Renal cortical epithelial cell (primary cell): Measurements from ENCODE around the gene RPP25L. TPM values are rescaled to one million over a fixed set of nuclear protein-coding genes. Genes with fewer than 3 reads are reported as not detected.

Experiments used
- DNase-seq: peaks from one replicate; pipeline ENCODE4 v3.0.0-alpha.2; 2011; ENCODE audit warnings: low read depth
- total RNA-seq: library from RNA; depleted of rRNA; stranded (reverse); fragments of >200 nt; gene quantifications from 2 replicates; pipeline ENCODE4 v1.2.3, GENCODE V29; 2014

RPP25L gene
- total RNA-seq, 1 donor from 2014 or later, result 14.9 TPM

DNA sequence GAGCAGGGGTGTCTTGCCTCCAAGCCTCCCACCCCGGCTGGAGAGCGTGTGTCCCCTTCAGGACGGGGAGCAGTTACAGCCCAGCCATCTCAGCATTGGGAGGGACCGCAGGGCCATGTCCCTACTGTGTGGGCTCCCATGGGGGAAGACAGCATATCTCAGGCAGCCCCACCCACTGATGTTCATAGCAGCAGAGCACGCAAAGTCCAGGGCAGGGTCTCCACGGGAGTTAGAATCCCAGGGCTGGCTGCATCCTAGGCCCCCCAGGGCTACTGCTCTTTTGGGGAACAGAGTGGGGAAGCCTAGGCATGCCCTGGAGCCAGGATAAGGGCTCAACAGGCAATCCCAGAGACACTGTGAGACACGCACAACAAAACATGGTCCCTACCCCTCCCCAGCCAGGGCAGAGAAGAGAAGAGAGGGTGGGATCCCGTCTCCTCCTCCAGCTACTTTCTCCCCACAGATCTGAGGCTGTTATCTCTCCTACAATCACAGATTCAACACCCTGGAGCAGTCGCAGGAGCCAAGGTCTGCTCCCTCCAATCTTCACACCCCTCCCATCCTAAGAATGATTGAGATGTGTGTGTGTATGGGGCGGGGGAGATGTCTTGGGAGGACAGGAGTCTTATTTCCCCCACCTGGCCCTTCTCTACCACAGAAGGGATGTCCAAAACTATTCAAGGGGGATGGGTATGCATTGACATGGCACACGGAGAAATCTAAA is 25.8 kb downstream of the RPP25L start:
- no peak for DNase-seq

DNA sequence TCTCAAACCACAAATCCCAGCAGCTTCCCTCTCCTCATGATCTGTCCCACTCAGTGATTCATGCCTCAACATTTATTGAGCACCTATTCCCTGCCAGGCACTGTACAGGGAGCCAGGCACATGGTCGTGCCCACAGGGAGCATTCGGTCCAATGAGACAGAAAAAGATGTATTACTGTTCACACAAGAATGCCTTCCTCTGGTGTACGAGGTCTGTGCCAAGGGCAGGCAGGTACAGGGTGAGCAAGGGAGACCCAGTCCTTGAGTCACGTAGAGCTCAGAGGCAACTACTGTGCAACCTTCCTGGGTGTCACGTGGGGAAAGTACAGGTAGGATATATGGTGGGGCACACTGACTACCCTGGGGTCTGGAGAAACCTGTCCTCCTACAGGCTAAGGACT is 26.9 kb downstream of the RPP25L start:
- DNase-seq, result no peak

DNA sequence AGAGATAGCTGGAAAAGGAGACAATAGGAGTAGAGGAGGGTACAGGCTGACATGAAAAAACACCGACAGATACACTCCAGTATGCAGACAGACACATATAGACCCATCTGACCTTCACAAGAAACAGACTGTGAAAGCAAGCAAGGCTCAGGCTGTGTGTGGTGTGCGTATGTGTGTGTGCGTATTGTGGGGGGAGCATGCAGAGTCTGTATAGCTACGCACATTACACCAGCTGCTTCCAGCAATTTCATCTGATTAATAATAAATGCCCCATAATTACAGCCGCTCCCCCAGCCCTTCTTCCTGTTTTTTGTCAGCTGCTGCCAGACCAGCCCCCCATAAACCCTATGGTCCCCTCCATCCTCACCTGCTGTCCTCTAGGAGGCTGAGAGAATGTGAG is 29.1 kb downstream of the RPP25L start:
- no peak for DNase-seq

DNA sequence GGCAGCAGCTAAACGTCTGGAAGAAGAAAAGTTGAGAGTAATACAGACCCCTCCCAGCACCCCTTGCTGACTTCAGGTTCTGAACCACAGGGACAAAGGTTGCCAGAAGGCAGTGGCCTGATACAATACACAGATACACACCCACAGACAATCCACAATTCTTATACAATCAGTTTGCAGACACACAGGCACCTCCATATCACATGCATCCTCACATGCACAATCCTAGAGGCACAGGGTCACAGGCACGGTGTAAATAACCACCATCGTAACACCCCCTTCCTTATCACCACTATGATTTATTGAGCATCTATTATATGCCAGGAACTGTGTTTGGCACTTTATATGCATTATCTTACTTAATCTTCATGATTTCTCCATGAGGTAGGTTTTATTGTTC is 30.6 kb downstream of the RPP25L start:
- no peak for DNase-seq

GRCh38 chr9:34580358-34580757 is 31.5 kb downstream of the RPP25L start:
- DNase-seq, result no peak

- no peak for DNase-seq
Observed at GRCh38 chr9:34579808-34580163, 32.1 kb downstream of the RPP25L start.

GRCh38 chr9:34579104-34579807 is 32.6 kb downstream of the RPP25L start:
- DNase-seq, result no peak

- peak; percentile 15 for DNase-seq
Observed at GRCh38 chr9:34578241-34579103, 33.4 kb downstream of the RPP25L start.

- no peak for DNase-seq
Observed at GRCh38 chr9:34577400-34578240, 34.3 kb downstream of the RPP25L start.

DNA sequence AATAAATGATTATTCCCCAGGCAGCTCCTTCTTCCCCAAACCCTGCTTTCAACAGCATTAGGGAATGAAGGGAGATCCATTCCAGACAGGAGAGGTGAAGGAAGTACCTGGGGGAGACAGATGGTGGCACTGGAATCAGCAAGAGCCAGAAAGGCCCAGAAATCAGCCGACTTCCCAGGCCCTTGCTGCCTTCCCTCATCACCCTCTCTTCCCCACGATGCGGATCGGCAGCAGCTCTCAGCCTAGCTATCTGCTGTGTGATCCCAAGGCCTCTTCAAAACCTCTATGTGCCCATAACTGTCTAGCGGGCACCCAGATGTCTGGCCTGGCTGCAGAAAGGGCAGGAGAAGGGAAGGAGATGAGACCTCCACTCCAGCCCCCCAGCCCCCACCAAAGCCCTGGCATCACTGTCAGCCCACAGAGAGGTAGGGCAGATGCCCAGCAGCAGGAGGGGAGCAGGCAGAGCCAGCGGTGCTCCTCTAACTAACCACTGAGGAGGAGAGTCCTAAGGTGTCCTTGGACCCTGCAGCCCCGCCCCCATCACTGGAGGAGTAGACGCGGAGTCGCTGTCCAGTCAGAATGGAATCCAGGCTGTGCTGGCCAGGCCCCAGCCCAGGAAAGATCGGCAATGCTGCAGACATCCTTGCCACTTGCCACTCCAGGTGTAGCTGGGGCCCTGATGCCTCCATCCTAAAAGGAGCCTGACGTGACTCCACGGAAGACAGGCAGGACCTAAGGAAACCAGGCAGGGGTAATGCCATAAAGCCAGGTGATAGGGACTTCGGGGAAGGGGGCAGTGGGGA is 35.1 kb downstream of the RPP25L start:
- no peak for DNase-seq

GRCh38 chr9:34575862-34576596 is 35.9 kb downstream of the RPP25L start:
- no peak for DNase-seq

DNA sequence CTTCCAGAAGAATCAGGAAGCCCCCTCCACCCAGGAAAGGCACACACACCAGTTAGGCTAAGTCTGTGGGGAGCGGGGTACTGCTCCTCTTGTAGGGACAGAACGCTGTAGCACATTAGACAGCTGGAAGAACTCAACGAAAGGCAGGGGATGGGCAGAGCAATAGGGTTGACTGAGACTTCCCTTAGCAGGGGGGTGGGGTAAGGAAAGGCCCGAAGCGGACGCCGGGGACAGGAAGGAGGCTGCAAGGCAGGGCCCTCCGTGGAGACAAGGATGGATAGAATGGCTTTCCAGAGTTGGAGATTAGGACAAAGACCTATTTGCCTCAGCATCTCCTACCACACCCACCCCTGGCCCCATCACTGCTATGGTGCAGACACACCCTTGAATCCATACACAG is 36.7 kb downstream of the RPP25L start:
- DNase-seq, result no peak

DNA sequence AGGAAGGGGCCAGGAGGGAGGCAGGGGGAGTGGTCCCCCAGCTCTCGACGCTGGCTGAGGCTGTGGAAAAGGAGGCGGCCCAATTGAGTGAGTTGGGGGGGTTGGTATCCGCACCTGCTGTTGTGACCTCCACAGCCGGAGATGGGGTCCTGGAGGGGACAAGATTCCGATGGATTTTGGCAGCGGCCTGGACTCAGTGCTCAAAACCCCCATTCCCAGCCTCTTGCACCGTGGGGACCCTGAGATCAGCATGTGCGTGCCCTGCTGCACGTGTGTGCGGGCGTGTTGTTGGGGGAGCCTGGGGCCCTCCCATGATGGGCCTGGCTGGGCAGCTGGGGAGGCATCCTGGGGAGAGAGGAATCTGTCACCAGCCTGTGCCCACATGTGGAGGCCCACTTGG is 37.3 kb downstream of the RPP25L start:
- DNase-seq, result no peak

GRCh38 chr9:34573599-34574325 is 38.1 kb downstream of the RPP25L start:
- no peak for DNase-seq

GRCh38 chr9:34572628-34573027 is 39.3 kb downstream of the RPP25L start:
- DNase-seq, result no peak

DNA sequence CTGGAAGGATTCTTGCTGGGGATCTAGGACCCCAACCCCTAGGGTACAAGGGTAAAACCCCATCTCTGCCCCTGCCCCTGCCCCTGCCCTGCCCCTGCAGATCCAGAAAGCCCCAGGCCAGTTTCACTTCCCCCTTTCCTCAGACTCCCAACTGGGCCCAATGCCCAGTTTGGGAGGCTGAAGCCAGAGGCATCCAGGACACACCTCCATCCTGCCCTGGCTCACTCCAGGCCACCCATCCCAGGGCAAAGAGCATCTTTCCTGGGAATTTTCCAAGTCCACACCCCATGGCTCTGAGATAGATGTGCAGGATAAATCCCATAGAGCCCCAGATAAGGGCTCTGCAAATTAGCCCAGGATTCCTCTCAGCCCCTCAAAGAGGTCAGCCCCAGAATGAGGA is 39.8 kb downstream of the RPP25L start:
- no peak for DNase-seq

DNA sequence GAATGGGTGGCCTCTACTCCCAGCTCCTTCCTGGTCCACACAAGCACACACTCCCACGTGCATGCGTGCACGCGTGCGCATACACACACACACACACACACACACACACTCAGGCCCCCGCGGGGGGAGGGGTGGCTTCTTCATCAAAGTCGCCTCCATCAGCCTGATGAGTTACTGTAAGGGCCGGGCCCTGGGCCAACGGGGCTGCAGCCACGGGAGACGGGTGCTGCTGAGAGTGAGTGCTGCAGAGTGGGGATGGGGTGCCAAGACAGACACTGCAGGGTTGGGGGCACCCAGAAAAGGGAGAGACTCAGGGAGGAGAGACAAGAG is 40.5 kb downstream of the RPP25L start:
- no peak for DNase-seq

DNA sequence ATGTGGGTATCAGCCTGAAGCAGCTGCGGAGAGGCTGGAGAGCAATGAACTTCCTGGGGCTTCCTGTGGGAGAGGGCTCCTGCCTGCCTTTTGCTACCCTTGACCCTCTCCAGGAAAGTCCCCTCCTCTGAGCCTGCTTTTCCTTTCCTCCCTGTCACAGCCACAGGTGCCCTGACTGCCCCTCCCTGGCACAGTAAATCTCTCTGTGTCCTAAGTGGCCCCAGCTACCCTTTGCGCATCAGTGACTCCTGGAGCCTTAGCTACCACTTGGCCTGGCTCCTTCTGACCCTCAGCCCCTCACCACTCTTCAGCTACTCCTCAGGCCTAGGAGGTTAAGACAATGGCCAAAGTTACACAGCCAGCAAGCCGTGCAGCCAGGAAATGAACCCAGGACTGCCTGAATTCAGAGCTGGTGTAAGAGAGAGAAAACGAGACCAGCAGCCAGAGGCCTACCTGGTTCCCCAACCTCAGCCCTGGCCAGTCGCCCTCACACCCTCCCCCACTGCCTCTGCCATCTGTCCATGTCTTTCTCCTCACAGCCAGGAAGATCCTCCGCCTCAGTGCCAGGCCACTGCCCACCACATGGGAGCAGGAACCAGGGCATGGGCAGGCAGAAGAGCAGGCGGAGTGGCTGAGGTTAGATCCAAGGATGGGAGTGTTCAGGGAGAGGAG is 41.0 kb downstream of the RPP25L start:
- no peak for DNase-seq

GRCh38 chr9:34570376-34570775 is 41.5 kb downstream of the RPP25L start:
- no peak for DNase-seq
